ENCODE data around the gene MXD3. TPM values are rescaled to one million over a fixed set of nuclear protein-coding genes. Genes with fewer than 3 reads are reported as not detected.

The MXD3 gene
- total RNA-seq, 1 donor from 2014 or later, result 18.4 TPM

DNA sequence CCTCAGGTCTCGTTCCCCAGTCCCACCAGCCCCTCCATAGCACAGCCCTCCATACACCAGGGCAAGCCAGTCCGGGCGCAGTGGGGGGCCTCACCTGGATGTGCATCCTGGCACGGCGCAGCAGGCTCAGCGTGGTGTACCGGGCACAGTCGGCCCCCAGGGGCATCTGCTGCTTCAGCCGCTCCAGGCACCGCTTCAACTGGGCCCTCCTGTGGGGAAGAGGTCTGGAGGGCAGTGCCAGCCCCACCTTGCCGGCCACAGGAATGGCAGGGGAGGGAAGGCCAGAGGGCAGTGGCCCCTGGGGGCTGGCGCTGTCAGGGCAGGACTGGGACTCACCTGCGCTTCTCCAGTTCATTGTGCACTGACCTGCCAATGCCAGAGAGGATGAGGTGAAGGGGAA is 1.4 kb downstream of the MXD3 start:
- no peaks in the 10 kb centered on the region for H3K27me3 Mint-ChIP-seq (ENCODE audit: low read depth)
- no peak overlapping the region for H3K27ac Mint-ChIP-seq
- TF ChIP-seq, protein P1, sequence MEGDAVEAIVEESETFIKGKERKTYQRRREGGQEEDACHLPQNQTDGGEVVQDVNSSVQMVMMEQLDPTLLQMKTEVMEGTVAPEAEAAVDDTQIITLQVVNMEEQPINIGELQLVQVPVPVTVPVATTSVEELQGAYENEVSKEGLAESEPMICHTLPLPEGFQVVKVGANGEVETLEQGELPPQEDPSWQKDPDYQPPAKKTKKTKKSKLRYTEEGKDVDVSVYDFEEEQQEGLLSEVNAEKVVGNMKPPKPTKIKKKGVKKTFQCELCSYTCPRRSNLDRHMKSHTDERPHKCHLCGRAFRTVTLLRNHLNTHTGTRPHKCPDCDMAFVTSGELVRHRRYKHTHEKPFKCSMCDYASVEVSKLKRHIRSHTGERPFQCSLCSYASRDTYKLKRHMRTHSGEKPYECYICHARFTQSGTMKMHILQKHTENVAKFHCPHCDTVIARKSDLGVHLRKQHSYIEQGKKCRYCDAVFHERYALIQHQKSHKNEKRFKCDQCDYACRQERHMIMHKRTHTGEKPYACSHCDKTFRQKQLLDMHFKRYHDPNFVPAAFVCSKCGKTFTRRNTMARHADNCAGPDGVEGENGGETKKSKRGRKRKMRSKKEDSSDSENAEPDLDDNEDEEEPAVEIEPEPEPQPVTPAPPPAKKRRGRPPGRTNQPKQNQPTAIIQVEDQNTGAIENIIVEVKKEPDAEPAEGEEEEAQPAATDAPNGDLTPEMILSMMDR (IDR thresholded peaks at IDR 0.05; ENCODE audit: unreplicated experiment), result no peak
- H3K36me3 Mint-ChIP-seq, result peaks cover 10% of the 10 kb centered on the region
- H3K4me1 Mint-ChIP-seq, result peaks cover 17% of the 10 kb centered on the region
- no peaks in the 10 kb centered on the region for H3K9me3 Mint-ChIP-seq
- DNase-seq (ENCODE audit: low spot score in 2 of 2, unreplicated experiment in 2 of 2), result no peak
- peak overlapping the region; percentile 79 for H3K4me3 Mint-ChIP-seq

- no peaks in the 10 kb centered on the region for H3K27me3 Mint-ChIP-seq (ENCODE audit: low read depth)
- peaks cover 10% of the 10 kb centered on the region for H3K36me3 Mint-ChIP-seq
- peak overlapping the region; percentile 55 for H3K4me3 Mint-ChIP-seq
- TF ChIP-seq, protein P1 (IDR thresholded peaks at IDR 0.05; ENCODE audit: unreplicated experiment), result peak; percentile 81
- peaks cover 21% of the 10 kb centered on the region for H3K4me1 Mint-ChIP-seq
- peak in 1 of 2 experiments; percentile 78 for DNase-seq (ENCODE audit: low spot score in 2 of 2, unreplicated experiment in 2 of 2)
- no peak overlapping the region for H3K27ac Mint-ChIP-seq
- H3K9me3 Mint-ChIP-seq, result no peaks in the 10 kb centered on the region
Measured at GRCh38 chr5:177309351-177310191, 2.1 kb downstream of the MXD3 start.

DNA sequence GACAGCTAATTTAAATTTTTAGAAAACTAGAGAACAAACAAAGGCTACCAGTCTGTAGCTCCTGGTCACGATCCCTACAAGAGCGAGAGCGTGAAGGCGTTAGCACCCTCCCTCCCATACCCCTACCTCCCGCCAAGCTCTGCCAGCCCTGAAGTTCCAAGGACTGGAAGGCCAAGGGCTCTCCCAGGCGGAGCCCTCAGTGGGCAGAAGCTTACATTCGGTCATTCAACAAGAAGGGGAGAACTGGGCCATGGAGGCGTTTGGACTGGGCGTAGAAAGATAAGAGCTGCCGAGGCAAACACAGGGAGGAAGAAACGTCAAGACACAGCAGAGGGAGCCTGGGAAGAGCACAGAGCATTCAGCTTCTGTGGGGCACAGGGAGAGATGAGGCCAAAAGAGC is 3.0 kb downstream of the MXD3 start:
- no peak for DNase-seq (ENCODE audit: low spot score in 2 of 2, unreplicated experiment in 2 of 2)
- Mint-ChIP-seq H3K9me3 (no peaks in the 10 kb centered on the region), H3K27me3 (ENCODE audit: low read depth) (no peaks in the 10 kb centered on the region), H3K36me3 (peaks cover 10% of the 10 kb centered on the region), H3K4me3 (no peak overlapping the region), H3K4me1 (peaks cover 28% of the 10 kb centered on the region), H3K27ac (peak overlapping the region; percentile 36)
- TF ChIP-seq, protein P1 (IDR thresholded peaks at IDR 0.05; ENCODE audit: unreplicated experiment), result no peak

DNA sequence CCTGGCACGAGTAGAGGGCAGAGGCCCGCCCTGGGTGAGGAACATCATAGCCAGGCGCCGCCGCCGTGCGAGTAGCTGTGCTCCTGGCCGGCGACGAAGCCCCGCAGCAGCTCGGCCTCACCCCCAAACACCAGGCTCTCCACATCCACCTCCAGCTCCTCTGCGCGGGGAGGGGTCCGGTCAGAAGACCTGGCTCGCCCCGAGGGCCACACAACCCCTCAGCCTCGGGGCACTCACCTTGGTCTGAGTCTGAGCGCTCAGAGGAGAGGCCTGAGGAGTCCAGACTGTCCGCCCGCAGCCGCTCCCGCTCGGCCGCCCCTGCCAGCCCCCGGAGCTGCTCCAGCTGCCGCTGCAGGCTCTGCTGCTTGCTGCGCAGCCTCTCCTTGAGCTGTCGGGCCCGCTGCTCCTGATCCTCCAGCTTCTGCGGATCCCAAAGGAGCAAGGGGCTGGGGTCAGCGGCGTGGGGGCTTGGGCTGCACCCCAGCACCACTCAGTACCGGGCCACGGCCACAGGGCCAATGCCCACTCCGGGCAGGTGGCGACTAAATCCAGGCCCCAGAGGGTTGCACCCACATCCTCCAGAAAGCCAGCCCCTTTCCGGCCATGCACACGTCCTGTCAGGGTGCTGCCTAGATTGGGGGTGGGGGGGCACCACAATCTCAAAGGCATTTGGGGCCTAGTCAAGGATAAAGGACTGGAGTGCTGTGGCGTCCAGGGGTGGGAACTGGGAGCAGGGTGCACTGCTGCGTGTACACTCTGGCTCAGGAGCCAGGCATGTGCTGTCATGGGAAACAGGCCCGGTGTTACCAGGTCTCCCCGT is 3.9 kb downstream of the MXD3 start:
- no peak for DNase-seq (ENCODE audit: low spot score in 2 of 2, unreplicated experiment in 2 of 2)

More for the DNA sequence above, 3.9 kb downstream of the MXD3 start:
- Mint-ChIP-seq H3K9me3 (no peaks in the 10 kb centered on the region), H3K4me3 (no peak overlapping the region), H3K27me3 (ENCODE audit: low read depth) (no peaks in the 10 kb centered on the region), H3K36me3 (peaks cover 10% of the 10 kb centered on the region), H3K27ac (no peak overlapping the region), H3K4me1 (peaks cover 27% of the 10 kb centered on the region)
- TF ChIP-seq, protein P1 (IDR thresholded peaks at IDR 0.05; ENCODE audit: unreplicated experiment), result no peak

Measured in mesothelial cell of epicardium (in vitro differentiated cells).